ENCODE data around the gene TCF4.

TCF4 gene

DNA sequence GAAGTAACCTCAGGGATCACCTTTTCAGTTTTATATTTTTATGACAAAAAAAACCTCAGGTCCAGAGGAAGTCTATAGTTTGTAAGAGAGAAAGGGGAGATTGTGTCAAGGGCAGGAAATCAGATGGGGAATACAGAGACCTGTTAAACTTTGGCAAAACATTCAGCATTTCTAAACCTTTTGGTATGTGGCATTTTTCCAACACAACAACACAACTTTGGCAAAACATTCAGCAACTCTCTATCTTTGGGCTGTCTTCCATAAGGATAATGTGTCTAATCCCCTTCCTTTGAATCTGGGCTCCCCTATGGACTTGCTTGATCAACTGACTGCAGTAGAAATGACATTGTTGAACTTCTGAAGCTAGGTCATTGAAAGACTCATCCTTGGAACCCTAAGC, 408.2 kb downstream of the TCF4 start:
- no peak for DNase-seq (ENCODE audit: low spot score)

DNA sequence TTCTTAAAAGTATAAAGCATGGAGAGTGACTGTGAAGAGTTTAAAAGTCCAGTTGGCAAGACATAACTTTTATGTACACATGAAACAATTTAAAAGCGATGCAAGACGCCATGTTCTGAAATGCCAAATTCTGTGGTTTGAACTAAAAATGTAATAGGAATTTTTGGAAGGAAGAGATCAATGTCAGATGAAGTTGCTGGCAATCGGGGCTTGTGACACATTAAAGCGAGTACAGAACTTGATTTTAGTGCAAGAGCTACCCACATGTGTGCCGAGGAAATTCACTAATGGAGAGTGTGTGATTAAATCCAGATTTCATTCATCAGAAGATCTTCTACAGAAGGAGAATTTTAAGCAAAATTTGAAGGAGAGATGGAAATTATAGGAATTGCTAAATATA, 408.6 kb downstream of the TCF4 start:
- DNase-seq (ENCODE audit: low spot score): no peak

DNA sequence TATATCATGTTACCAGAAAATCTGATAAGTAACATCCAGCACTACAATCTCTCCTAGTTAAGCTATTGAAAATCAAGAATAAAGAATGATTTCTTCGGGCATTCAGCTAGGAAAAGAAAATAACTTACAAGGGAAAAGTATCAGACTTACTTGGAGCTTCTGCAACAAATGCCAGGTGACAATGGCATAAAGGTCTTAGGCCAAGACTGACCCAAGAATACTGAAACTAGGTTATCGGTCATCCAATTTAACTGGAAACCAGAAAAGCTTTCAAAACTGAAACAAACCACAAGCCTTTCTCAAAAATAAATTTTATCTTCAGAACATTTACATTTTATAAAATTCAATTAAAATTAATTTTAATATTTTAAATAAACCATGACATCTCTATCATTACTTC, 414.7 kb downstream of the TCF4 start:
- DNase-seq (ENCODE audit: low spot score): no peak
